HL-60 (cell line): ENCODE measurements around the gene ZMIZ1.

Experiments used
- DNase-seq, 2 experiments: peaks; one replicate each; pipeline ENCODE4 v3.0.0-alpha.2; 2010 to 2020; ENCODE audit warnings: low read depth in 1 of 2, low spot score in 1 of 2
- H3K27ac ChIP-seq: fragments of 250-450 bp; sonication (Bioruptor Pico); replicated peaks from 2 replicates; pipeline ENCODE4 v1.5.1; 2020; ENCODE audit warnings: mild to moderate bottlenecking, moderate library complexity
- H3K27me3 ChIP-seq: fragments of 250-450 bp; sonication (Bioruptor Pico); 2 replicates; pipeline ENCODE4 v1.5.1; 2021; ENCODE audit warnings: mild to moderate bottlenecking, moderate library complexity; ENCODE audit not compliant: insufficient read depth, poor library complexity, severe bottlenecking
- H3K4me3 ChIP-seq: replicated peaks from 2 replicates; pipeline ENCODE4 v1.5.1; 2011; ENCODE audit warnings: mild to moderate bottlenecking, control low read depth, low read length; ENCODE audit not compliant: insufficient read depth
- CTCF ChIP-seq: IDR thresholded peaks from one replicate; pipeline ENCODE4 v1.5.1; 2011; ENCODE audit warnings: low read length, control low read depth, inconsistent platforms; ENCODE audit not compliant: insufficient read depth
- GABPA ChIP-seq: IDR thresholded peaks from 2 replicates; pipeline ENCODE4 v1.6.1; 2012; ENCODE audit warnings: low read depth
- POLR2AphosphoS5 ChIP-seq: IDR thresholded peaks from 2 replicates; pipeline ENCODE4 v1.6.1; 2012; ENCODE audit warnings: low read depth
- SPI1 ChIP-seq: IDR thresholded peaks from 2 replicates; pipeline ENCODE4 v1.6.1; 2012; ENCODE audit warnings: low read depth, mild to moderate bottlenecking, borderline replicate concordance
- TF ChIP-seq, protein P1 (sequence below): IDR thresholded peaks from 2 replicates; pipeline ENCODE4 v1.6.1; 2012; ENCODE audit warnings: low read depth; ENCODE audit not compliant: insufficient replicate concordance

The ZMIZ1 gene

DNA sequence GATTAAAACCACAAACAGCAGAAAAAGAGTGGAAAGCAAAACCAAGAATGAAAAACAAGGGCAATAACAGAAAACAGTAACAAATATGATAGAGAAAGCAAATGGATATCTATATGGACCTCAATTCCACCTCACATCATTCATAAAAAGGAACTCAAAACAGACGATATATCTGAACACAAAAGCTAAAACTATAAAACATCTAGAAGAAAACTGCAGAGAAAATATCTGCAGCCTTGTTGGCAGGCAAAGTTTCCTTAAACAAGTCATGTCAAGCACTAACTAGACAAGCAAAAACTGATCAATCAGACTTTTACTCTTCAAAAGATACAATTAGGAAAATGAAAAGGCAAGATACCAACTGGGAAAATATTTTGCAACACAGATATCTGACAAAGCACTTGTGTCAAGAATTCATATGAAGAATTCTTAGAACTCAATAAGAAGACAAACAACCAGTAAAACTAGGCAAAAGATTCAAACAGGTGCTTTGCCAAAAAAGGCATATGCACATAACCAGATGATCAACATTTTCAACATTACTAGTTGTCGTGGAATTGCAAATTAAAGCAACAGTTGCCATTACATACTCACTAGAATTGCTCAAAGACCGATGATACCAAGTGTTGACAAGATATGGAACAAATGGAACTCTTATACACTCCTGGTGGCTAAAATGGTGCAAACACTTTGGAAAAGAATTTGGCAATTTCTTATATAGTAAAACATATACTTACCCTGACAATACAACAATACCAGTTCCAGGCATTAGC lies 25.9 kb upstream of the ZMIZ1 start:
- DNase-seq: no peak
- Histone ChIP-seq H3K27ac (no peak overlapping the region), H3K27me3 (no peaks in the 10 kb centered on the region), H3K4me3 (no peak overlapping the region)
- no peak for TF ChIP-seq POLR2AphosphoS5
- no peak for TF ChIP-seq SPI1
- no peak for TF ChIP-seq GABPA
- no peak for TF ChIP-seq CTCF
- TF ChIP-seq, protein P1, sequence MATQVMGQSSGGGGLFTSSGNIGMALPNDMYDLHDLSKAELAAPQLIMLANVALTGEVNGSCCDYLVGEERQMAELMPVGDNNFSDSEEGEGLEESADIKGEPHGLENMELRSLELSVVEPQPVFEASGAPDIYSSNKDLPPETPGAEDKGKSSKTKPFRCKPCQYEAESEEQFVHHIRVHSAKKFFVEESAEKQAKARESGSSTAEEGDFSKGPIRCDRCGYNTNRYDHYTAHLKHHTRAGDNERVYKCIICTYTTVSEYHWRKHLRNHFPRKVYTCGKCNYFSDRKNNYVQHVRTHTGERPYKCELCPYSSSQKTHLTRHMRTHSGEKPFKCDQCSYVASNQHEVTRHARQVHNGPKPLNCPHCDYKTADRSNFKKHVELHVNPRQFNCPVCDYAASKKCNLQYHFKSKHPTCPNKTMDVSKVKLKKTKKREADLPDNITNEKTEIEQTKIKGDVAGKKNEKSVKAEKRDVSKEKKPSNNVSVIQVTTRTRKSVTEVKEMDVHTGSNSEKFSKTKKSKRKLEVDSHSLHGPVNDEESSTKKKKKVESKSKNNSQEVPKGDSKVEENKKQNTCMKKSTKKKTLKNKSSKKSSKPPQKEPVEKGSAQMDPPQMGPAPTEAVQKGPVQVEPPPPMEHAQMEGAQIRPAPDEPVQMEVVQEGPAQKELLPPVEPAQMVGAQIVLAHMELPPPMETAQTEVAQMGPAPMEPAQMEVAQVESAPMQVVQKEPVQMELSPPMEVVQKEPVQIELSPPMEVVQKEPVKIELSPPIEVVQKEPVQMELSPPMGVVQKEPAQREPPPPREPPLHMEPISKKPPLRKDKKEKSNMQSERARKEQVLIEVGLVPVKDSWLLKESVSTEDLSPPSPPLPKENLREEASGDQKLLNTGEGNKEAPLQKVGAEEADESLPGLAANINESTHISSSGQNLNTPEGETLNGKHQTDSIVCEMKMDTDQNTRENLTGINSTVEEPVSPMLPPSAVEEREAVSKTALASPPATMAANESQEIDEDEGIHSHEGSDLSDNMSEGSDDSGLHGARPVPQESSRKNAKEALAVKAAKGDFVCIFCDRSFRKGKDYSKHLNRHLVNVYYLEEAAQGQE: no peak

DNA sequence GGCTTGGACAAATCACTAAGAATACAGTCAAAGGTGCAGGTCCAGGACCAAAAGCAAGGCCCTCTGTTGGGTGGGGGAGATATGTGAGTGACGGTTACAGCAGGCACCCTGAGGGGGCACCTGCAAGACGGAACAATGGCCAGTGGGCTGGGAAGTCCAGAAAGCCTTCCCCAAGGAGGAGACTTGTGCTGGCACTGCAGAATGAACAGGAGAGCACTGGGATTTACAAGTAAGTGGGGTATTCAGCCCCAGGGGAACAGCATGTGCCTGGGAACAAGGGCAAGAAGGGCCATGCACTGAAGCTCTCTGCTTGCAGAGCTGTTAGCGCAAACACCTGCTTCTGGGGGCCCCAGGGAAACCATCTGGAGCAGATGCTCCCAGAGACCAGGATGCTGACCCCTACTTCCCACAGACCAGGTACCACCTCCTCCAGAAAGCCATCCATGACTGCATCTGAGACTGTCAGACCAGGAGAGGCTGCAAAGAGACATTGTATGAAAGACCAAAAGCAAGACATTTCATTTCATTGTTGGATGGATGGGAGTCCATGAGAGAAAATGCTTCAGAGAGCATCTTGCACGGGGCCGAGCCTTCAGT lies 24.6 kb upstream of the ZMIZ1 start:
- Histone ChIP-seq H3K27me3 (no peaks in the 10 kb centered on the region), H3K4me3 (no peak overlapping the region), H3K27ac (no peak overlapping the region)
- TF ChIP-seq SPI1: no peak
- TF ChIP-seq, protein P1: no peak
- no peak for TF ChIP-seq POLR2AphosphoS5
- TF ChIP-seq CTCF: no peak
- no peak for DNase-seq

- Histone ChIP-seq H3K27ac (no peak overlapping the region), H3K4me3 (no peak overlapping the region), H3K27me3 (no peaks in the 10 kb centered on the region)
- TF ChIP-seq SPI1 (no peak), POLR2AphosphoS5 (no peak), GABPA (no peak), CTCF (no peak)
- TF ChIP-seq, protein P1: no peak
- no peak for DNase-seq
Measured at GRCh38 chr10:79044846-79045245, 23.9 kb upstream of the ZMIZ1 start.
